Thymus (tissue), 11 donors: ENCODE results near the gene PRCC. TPM values are rescaled to one million over a fixed set of nuclear protein-coding genes. Genes with fewer than 3 reads are reported as not detected.

ENCODE experiments used
- DNase-seq, 9 donors: peaks; one replicate each; pipeline ENCODE4 v3.0.0-alpha.2; 2013; ENCODE audit warnings: low spot score in 9 of 9, low read depth in 6 of 9, missing footprints in 1 of 9
- H3K27ac ChIP-seq, 2 donors: one replicate each; pipeline ENCODE4 v1.5.1; 2013; ENCODE audit warnings: control low read depth in 1 of 2, low read depth in 1 of 2, low read length in 1 of 2, mild to moderate bottlenecking in 1 of 2, moderate library complexity in 1 of 2
- H3K27me3 ChIP-seq, 2 donors: one replicate each; pipeline ENCODE4 v1.5.1; 2013; ENCODE audit warnings: low read length in 1 of 2; ENCODE audit not compliant: control insufficient read depth in 2 of 2, insufficient read depth in 1 of 2
- H3K36me3 ChIP-seq, 2 donors: one replicate each; pipeline ENCODE4 v1.5.1; 2013; ENCODE audit warnings: low read length in 1 of 2, mild to moderate bottlenecking in 1 of 2, moderate library complexity in 1 of 2; ENCODE audit not compliant: control insufficient read depth in 2 of 2, insufficient read depth in 2 of 2
- H3K4me1 ChIP-seq, 2 donors: one replicate each; pipeline ENCODE4 v1.5.1; 2013; ENCODE audit warnings: low read length in 2 of 2; ENCODE audit not compliant: control insufficient read depth in 2 of 2, insufficient read depth in 2 of 2
- H3K4me3 ChIP-seq, 2 donors: one replicate each; pipeline ENCODE4 v1.5.1; 2013; ENCODE audit warnings: low read length in 2 of 2, control low read depth in 1 of 2, mild to moderate bottlenecking in 1 of 2
- H3K9me3 ChIP-seq, 2 donors: one replicate each; pipeline ENCODE4 v1.5.1; 2013; ENCODE audit warnings: low read length in 1 of 2, mild to moderate bottlenecking in 1 of 2; ENCODE audit not compliant: control insufficient read depth in 2 of 2, insufficient read depth in 1 of 2
- WGBS: extraction: QIAGEN DNeasy Blood & Tissue Kit; methylation state at CpG from one replicate; pipeline ENCODE4 v1.1.7; 2013; 5-methylcytosine and 5-hydroxymethylcytosine counted together
- polyA plus RNA-seq: library from polyadenylated mRNA; stranded (reverse); fragments of 200-250 nt; gene quantifications from one replicate; pipeline ENCODE4 v1.2.3, GENCODE V29; 2013
- total RNA-seq: library from RNA; stranded (reverse); fragments of 120-200 nt; gene quantifications from one replicate; pipeline ENCODE4 v1.2.4, GENCODE V29; 2013
- donor health status: healthy.

PRCC gene
- total and polyA plus RNA-seq, 2 donors = 29.1 to 72.9 TPM

- DNase-seq = peak in 1 of 9 donors; percentile 52
- no peaks in the 10 kb centered on the region for H3K27me3 ChIP-seq
- peaks cover 16 to 31% of the 10 kb centered on the region in 2 donors for H3K4me1 ChIP-seq
- no peaks in the 10 kb centered on the region for H3K9me3 ChIP-seq
- H3K4me3 ChIP-seq = peak overlapping the region; percentile 83 to 91
- WGBS = 2% methylated on average over 31 of the region's 31 CpGs
- peaks cover 3 to 21% of the 10 kb centered on the region in 2 donors for H3K36me3 ChIP-seq
- peak overlapping the region; percentile 93 to 95 for H3K27ac ChIP-seq
Observed at GRCh38 chr1:156767879-156768604, 707 bp downstream of the PRCC start.

GRCh38 chr1:156768610-156769295 is 1.4 kb downstream of the PRCC start:
- Histone ChIP-seq H3K27me3 (no peaks in the 10 kb centered on the region), H3K4me1 (peaks cover 16 to 31% of the 10 kb centered on the region in 2 donors), H3K36me3 (peaks cover 5 to 21% of the 10 kb centered on the region in 2 donors), H3K27ac (no peak overlapping the region), H3K4me3 (peak overlapping the region; percentile 83 to 91), H3K9me3 (no peaks in the 10 kb centered on the region)
- no peak for DNase-seq
- WGBS = 41% methylated on average over 8 of the region's 8 CpGs

- DNase-seq = no peak
- 97% methylated on average over 3 of the region's 3 CpGs for WGBS
- H3K27ac ChIP-seq = no peak overlapping the region
- H3K9me3 ChIP-seq = no peaks in the 10 kb centered on the region
- no peaks in the 10 kb centered on the region for H3K27me3 ChIP-seq
- H3K4me3 ChIP-seq = no peak overlapping the region
- peaks cover 5 to 24% of the 10 kb centered on the region in 2 donors for H3K36me3 ChIP-seq
- peaks cover 11 to 22% of the 10 kb centered on the region in 2 donors for H3K4me1 ChIP-seq
Observed at GRCh38 chr1:156772222-156772621, 4.9 kb downstream of the PRCC start.

- Histone ChIP-seq H3K36me3 (peaks cover 5 to 24% of the 10 kb centered on the region in 2 donors), H3K9me3 (no peaks in the 10 kb centered on the region), H3K27me3 (no peaks in the 10 kb centered on the region), H3K27ac (no peak overlapping the region), H3K4me1 (peaks cover 11 to 22% of the 10 kb centered on the region in 2 donors), H3K4me3 (no peak overlapping the region)
- DNase-seq = no peak
- 96% methylated on average over 9 of the region's 9 CpGs for WGBS
Observed at GRCh38 chr1:156772728-156773497, 5.6 kb downstream of the PRCC start.

- H3K4me3 ChIP-seq = no peak overlapping the region
- no peak for DNase-seq
- H3K27me3 ChIP-seq = no peaks in the 10 kb centered on the region
- H3K9me3 ChIP-seq = no peaks in the 10 kb centered on the region
- H3K36me3 ChIP-seq = peaks cover 5 to 24% of the 10 kb centered on the region in 2 donors
- WGBS = 92% methylated on average over 3 of the region's 3 CpGs
- no peak overlapping the region for H3K27ac ChIP-seq
- peaks cover 5 to 16% of the 10 kb centered on the region in 2 donors for H3K4me1 ChIP-seq
Observed at GRCh38 chr1:156773607-156774006, 6.3 kb downstream of the PRCC start.

- no peak overlapping the region for H3K4me3 ChIP-seq
- WGBS = 95% methylated on average over 5 of the region's 5 CpGs
- no peak for DNase-seq
- H3K9me3 ChIP-seq = no peaks in the 10 kb centered on the region
- H3K27me3 ChIP-seq = no peaks in the 10 kb centered on the region
- H3K27ac ChIP-seq = no peak overlapping the region
- H3K36me3 ChIP-seq = peaks cover 5 to 16% of the 10 kb centered on the region in 2 donors
- peaks cover 0 to 9% of the 10 kb centered on the region in 2 donors for H3K4me1 ChIP-seq
Observed at GRCh38 chr1:156775799-156776198, 8.5 kb downstream of the PRCC start.

GRCh38 chr1:156776942-156777341 is 9.6 kb downstream of the PRCC start:
- WGBS = 90% methylated on average over 4 of the region's 4 CpGs
- no peak overlapping the region for H3K27ac ChIP-seq
- no peak for DNase-seq
- no peaks in the 10 kb centered on the region for H3K9me3 ChIP-seq
- peaks cover 10 to 12% of the 10 kb centered on the region in 2 donors for H3K36me3 ChIP-seq
- H3K4me1 ChIP-seq = peaks cover 0 to 3% of the 10 kb centered on the region in 2 donors
- no peak overlapping the region for H3K4me3 ChIP-seq
- no peaks in the 10 kb centered on the region for H3K27me3 ChIP-seq

GRCh38 chr1:156777573-156777972 is 10.2 kb downstream of the PRCC start:
- no peaks in the 10 kb centered on the region for H3K9me3 ChIP-seq
- no peaks in the 10 kb centered on the region for H3K27me3 ChIP-seq
- no peak overlapping the region for H3K4me3 ChIP-seq
- H3K27ac ChIP-seq = no peak overlapping the region
- WGBS = 85% methylated on average over 1 of the region's 1 CpG
- peaks cover 10 to 13% of the 10 kb centered on the region in 2 donors for H3K36me3 ChIP-seq
- no peak for DNase-seq
- H3K4me1 ChIP-seq = peaks cover 0 to 3% of the 10 kb centered on the region in 2 donors
